IMR-90 (cell line): Measurements from ENCODE around the gene DRC3.

ENCODE experiments used
- CTCF ChIP-seq: conservative IDR thresholded peaks from 2 replicates; pipeline ENCODE4 v1.5.1; 2012; ENCODE audit warnings: mild to moderate bottlenecking, low read depth, low read length, improper control_type of control experiment
- ELK1 ChIP-seq: fragments of 150-350 bp; IDR thresholded peaks from 2 replicates; pipeline ENCODE4 v1.6.1; 2016; ENCODE audit warnings: low read depth, mild to moderate bottlenecking, low read length, moderate library complexity, borderline replicate concordance
- MAFK ChIP-seq: IDR thresholded peaks from 2 replicates; pipeline ENCODE4 v1.6.1; 2012; ENCODE audit warnings: low read depth, low read length, improper control_type of control experiment
- POLR2A ChIP-seq: IDR thresholded peaks from 2 replicates; pipeline ENCODE4 v1.6.1; 2012; ENCODE audit warnings: mild to moderate bottlenecking, low read depth, low read length
- SMC3 ChIP-seq: fragments of 150-350 bp; IDR thresholded peaks from 2 replicates; pipeline ENCODE4 v1.6.1; 2016; ENCODE audit warnings: low read depth, mild to moderate bottlenecking, antibody characterized with exemption, low read length, moderate library complexity

- TF ChIP-seq CTCF (no peak), MAFK (no peak), POLR2A (no peak), ELK1 (no peak), SMC3 (no peak)
These were observed 56.4 kb downstream of the DRC3 start for GRCh38 chr17:18028952-18029540.
